Activated CD4-positive, alpha-beta T cell treated with anti-CD3 and anti-CD28 coated beads, Interleukin-10, Interleukin-2, amounts not matched to agents 100 ng/mL and 50 ng/mL, durations not matched to agents 16 hours and 8 hours (primary cell): ENCODE data around the gene ZYX.

Experiments
- DNase-seq: peaks from one replicate; pipeline ENCODE4 v3.0.0-alpha.2; 2020

ZYX gene

GRCh38 chr7:143380646-143381426, at the start of gene ZYX:
TSS of gene ZYX (plus strand) at chr7:143381345. CDS start at chr7:143381572, 227 bp downstream.
- peak; percentile 94 for DNase-seq

GRCh38 chr7:143334244-143334643, 46.9 kb upstream of the ZYX start:
- DNase-seq = no peak

GRCh38 chr7:143337216-143337615, 43.9 kb upstream of the ZYX start:
- no peak for DNase-seq

GRCh38 chr7:143341842-143342241, 39.3 kb upstream of the ZYX start:
- DNase-seq = no peak

- no peak for DNase-seq
These were observed 37.5 kb upstream of the ZYX start for GRCh38 chr7:143343596-143343995.

- peak; percentile 70 for DNase-seq
These were observed 35.7 kb upstream of the ZYX start for GRCh38 chr7:143345428-143345900.

- DNase-seq = no peak
These were observed 35.1 kb upstream of the ZYX start for GRCh38 chr7:143346018-143346417.

- DNase-seq = no peak
These were observed 33.2 kb upstream of the ZYX start for GRCh38 chr7:143347950-143348349.

GRCh38 chr7:143351060-143351459, 30.1 kb upstream of the ZYX start:
- DNase-seq = no peak

GRCh38 chr7:143351574-143351973, 29.6 kb upstream of the ZYX start:
- no peak for DNase-seq

GRCh38 chr7:143352531-143353002, 28.6 kb upstream of the ZYX start:
- no peak for DNase-seq

GRCh38 chr7:143354376-143354775, 26.8 kb upstream of the ZYX start:
- no peak for DNase-seq

GRCh38 chr7:143354965-143355364, 26.2 kb upstream of the ZYX start:
- DNase-seq = no peak

GRCh38 chr7:143355450-143356385, 25.4 kb upstream of the ZYX start:
- DNase-seq = no peak

- no peak for DNase-seq
These were observed 24.6 kb upstream of the ZYX start for GRCh38 chr7:143356414-143357050.

GRCh38 chr7:143358626-143359025, 22.5 kb upstream of the ZYX start:
- DNase-seq = no peak

- DNase-seq = no peak
These were observed 21.3 kb upstream of the ZYX start for GRCh38 chr7:143359771-143360353.

- DNase-seq = no peak
These were observed 20.2 kb upstream of the ZYX start for GRCh38 chr7:143360788-143361551.

- DNase-seq = no peak
These were observed 19.5 kb upstream of the ZYX start for GRCh38 chr7:143361552-143362130.

- no peak for DNase-seq
These were observed 18.8 kb upstream of the ZYX start, which contains the start of gene FAM131B for GRCh38 chr7:143362131-143363015. TSS of gene FAM131B (minus strand) at chr7:143362713. CDS start at chr7:143362603, 110 bp downstream.
